ENCODE data around the gene PPL. TPM values are rescaled to one million over a fixed set of nuclear protein-coding genes. Genes with fewer than 3 reads are reported as not detected.

PPL gene
- polyA plus RNA-seq, 3 donors = 0.02 TPM; not detected in 2

- Histone ChIP-seq H3K4me2 (replicated peaks; ENCODE audit: extremely low read depth, low read length, poor library complexity, severe bottlenecking) (no peak overlapping the region), H3K9ac (ENCODE audit: insufficient read depth, low read length, poor library complexity, severe bottlenecking) (no peak overlapping the region), H3K9me3 (replicated peaks in 1 of 2; ENCODE audit: control insufficient read depth in 1 of 2, insufficient read depth in 1 of 2, low read length in 2 of 2) (no peaks in the 10 kb centered on the region), H4K20me1 (ENCODE audit: insufficient read depth, low read length) (no peaks in the 10 kb centered on the region), H2AFZ (ENCODE audit: insufficient read depth, low read depth, low read length, poor library complexity, severe bottlenecking) (no peak overlapping the region), H3K36me3 (replicated peaks in 1 of 2; ENCODE audit: control insufficient read depth in 1 of 2, insufficient read depth in 2 of 2, low read length in 2 of 2) (peaks cover 0 to 10% of the 10 kb centered on the region in 2 donors), H3K27me3 (ENCODE audit: control insufficient read depth in 2 of 2, insufficient read depth in 2 of 2, low read length in 2 of 2) (no peaks in the 10 kb centered on the region), H3K4me1 (ENCODE audit: control insufficient read depth in 1 of 2, insufficient read depth in 2 of 2, low read length in 2 of 2) (peaks cover 0 to 2% of the 10 kb centered on the region in 2 donors), H3K79me2 (ENCODE audit: insufficient read depth, low read length) (no peaks in the 10 kb centered on the region), H3K27ac (ENCODE audit: low read depth in 1 of 2, low read length in 2 of 2) (no peak overlapping the region), H3K4me3 (replicated peaks in 1 of 3; ENCODE audit: low read depth in 2 of 3, low read length in 3 of 3) (no peak overlapping the region)
- TF ChIP-seq CTCF (IDR thresholded peaks at IDR 0.05) = no peak
- H3K4me3 Mint-ChIP-seq = no peak overlapping the region
- H3K36me3 Mint-ChIP-seq = peaks cover 8 to 10% of the 10 kb centered on the region in 2 donors
- H3K27me3 Mint-ChIP-seq (ENCODE audit: low read depth in 3 of 3) = no peaks in the 10 kb centered on the region
- intact Hi-C loops (cut with micrococcal nuclease) = no loop called here
- H3K4me1 Mint-ChIP-seq = peaks cover 8% of the 10 kb centered on the region
- no peak for DNase-seq
- H3K27ac Mint-ChIP-seq = peak overlapping the region in 1 of 7 donors; percentile 13
- WGBS (ENCODE audit: insufficient coverage) = 82% methylated on average over 11 of the region's 12 CpGs
- peaks cover 0 to 2% (median 0%) of the 10 kb centered on the region in 7 donors for H3K9me3 Mint-ChIP-seq
Measured at GRCh38 chr16:4891886-4892216, 45.1 kb downstream of the PPL start.

- TF ChIP-seq CTCF (IDR thresholded peaks at IDR 0.05) = no peak
- Mint-ChIP-seq H3K4me3 (no peak overlapping the region), H3K4me1 (peaks cover 8% of the 10 kb centered on the region), H3K27ac (peak overlapping the region in 1 of 7 donors; percentile 31), H3K27me3 (ENCODE audit: low read depth in 3 of 3) (no peaks in the 10 kb centered on the region), H3K36me3 (peaks cover 12 to 16% of the 10 kb centered on the region in 2 donors), H3K9me3 (peaks cover 0 to 2% (median 0%) of the 10 kb centered on the region in 7 donors)
- no peak for DNase-seq
- no peak overlapping the region for H3K27ac ChIP-seq (ENCODE audit: low read depth in 1 of 2, low read length in 2 of 2)
- peaks cover 0 to 16% of the 10 kb centered on the region in 2 donors for H3K36me3 ChIP-seq (replicated peaks in 1 of 2; ENCODE audit: control insufficient read depth in 1 of 2, insufficient read depth in 2 of 2, low read length in 2 of 2)
- no peak overlapping the region for H2AFZ ChIP-seq (ENCODE audit: insufficient read depth, low read depth, low read length, poor library complexity, severe bottlenecking)
- no peak overlapping the region for H3K9ac ChIP-seq (ENCODE audit: insufficient read depth, low read length, poor library complexity, severe bottlenecking)
- no peaks in the 10 kb centered on the region for H3K27me3 ChIP-seq (ENCODE audit: control insufficient read depth in 2 of 2, insufficient read depth in 2 of 2, low read length in 2 of 2)
- intact Hi-C loops (cut with micrococcal nuclease) = no loop called here
- no peak overlapping the region for H3K4me3 ChIP-seq (replicated peaks in 1 of 3; ENCODE audit: low read depth in 2 of 3, low read length in 3 of 3)
- H3K4me2 ChIP-seq (replicated peaks; ENCODE audit: extremely low read depth, low read length, poor library complexity, severe bottlenecking) = no peak overlapping the region
- WGBS (ENCODE audit: insufficient coverage) = 93% methylated on average over 16 of the region's 16 CpGs
- no peaks in the 10 kb centered on the region for H3K79me2 ChIP-seq (ENCODE audit: insufficient read depth, low read length)
- H3K4me1 ChIP-seq (ENCODE audit: control insufficient read depth in 1 of 2, insufficient read depth in 2 of 2, low read length in 2 of 2) = peaks cover 0 to 2% of the 10 kb centered on the region in 2 donors
- H4K20me1 ChIP-seq (ENCODE audit: insufficient read depth, low read length) = no peaks in the 10 kb centered on the region
- no peaks in the 10 kb centered on the region for H3K9me3 ChIP-seq (replicated peaks in 1 of 2; ENCODE audit: control insufficient read depth in 1 of 2, insufficient read depth in 1 of 2, low read length in 2 of 2)
Measured at GRCh38 chr16:4891097-4891885, 45.7 kb downstream of the PPL start.
